NCI-H510A treated with DMSO at 0.1 percent for 48 hours (cell line): ENCODE data around the gene ELK3.

ENCODE experiments used
- DNase-seq: peaks from one replicate; lab custom pipeline; 2025; lab: John Stamatoyannopoulos, UW

The ELK3 gene

GRCh38 chr12:96189781-96190180, 4.4 kb upstream of the ELK3 start:
- no peak for DNase-seq

GRCh38 chr12:96190413-96191108, 3.6 kb upstream of the ELK3 start:
- DNase-seq, result no peak

GRCh38 chr12:96192926-96193573, 1.1 kb upstream of the ELK3 start:
- DNase-seq, result no peak

GRCh38 chr12:96194576-96194889, 358 bp downstream of the ELK3 start:
- peak; percentile 48 for DNase-seq

- DNase-seq, result peak; percentile 7
These were observed 1.0 kb downstream of the ELK3 start for GRCh38 chr12:96194971-96195844.

- no peak for DNase-seq
These were observed 1.8 kb downstream of the ELK3 start for GRCh38 chr12:96195845-96196451.

- DNase-seq, result no peak
These were observed 2.6 kb downstream of the ELK3 start for GRCh38 chr12:96196781-96197180.

GRCh38 chr12:96197503-96198272, 3.5 kb downstream of the ELK3 start:
- no peak for DNase-seq

- DNase-seq, result no peak
These were observed 4.8 kb downstream of the ELK3 start for GRCh38 chr12:96198965-96199364.

- no peak for DNase-seq
These were observed 5.3 kb downstream of the ELK3 start for GRCh38 chr12:96199464-96199863.

- no peak for DNase-seq
These were observed 7.4 kb downstream of the ELK3 start for GRCh38 chr12:96201272-96202227.

GRCh38 chr12:96204381-96204780, 10.2 kb downstream of the ELK3 start:
- DNase-seq, result no peak

GRCh38 chr12:96205908-96206307, 11.7 kb downstream of the ELK3 start:
- no peak for DNase-seq

- no peak for DNase-seq
These were observed 12.9 kb downstream of the ELK3 start for GRCh38 chr12:96206936-96207662.

- no peak for DNase-seq
These were observed 14.2 kb downstream of the ELK3 start for GRCh38 chr12:96208346-96208745.

- no peak for DNase-seq
These were observed 14.8 kb downstream of the ELK3 start for GRCh38 chr12:96208801-96209549.

GRCh38 chr12:96210376-96211055, 16.3 kb downstream of the ELK3 start:
- DNase-seq, result no peak

- no peak for DNase-seq
These were observed 17.8 kb downstream of the ELK3 start for GRCh38 chr12:96211988-96212387.
